NCI-H2227 (cell line): ENCODE results near the gene H19.

Experiments
- DNase-seq: peaks from one replicate; lab custom pipeline; 2025; ENCODE audit not compliant: unreplicated experiment; lab: John Stamatoyannopoulos, UW

The H19 gene

GRCh38 chr11:1947592-1948237 is 49.9 kb downstream of the H19 start:
- DNase-seq: no peak

GRCh38 chr11:1946812-1947484 is 50.7 kb downstream of the H19 start, which contains the start of gene MRPL23:
MRPL23 (plus strand) TSS chr11:1947332; CDS start chr11:1947363, 31 bp downstream.
- DNase-seq: no peak
